ENCODE data around the gene ABTB2.
"Not testable (repeated sequence)": the region's sequence is repeated elsewhere in the genome, so short reads cannot be mapped to it uniquely, and the experiment has no call there.

ABTB2 gene

GRCh38 chr11:34256626-34257025 is 101.2 kb downstream of the ABTB2 start:
- no peak for DNase-seq

- DNase-seq, result no peak
Measured at GRCh38 chr11:34256150-34256549, 101.7 kb downstream of the ABTB2 start.

- no peak for DNase-seq
Measured at GRCh38 chr11:34255101-34255500, 102.7 kb downstream of the ABTB2 start.

GRCh38 chr11:34254011-34254410 is 103.8 kb downstream of the ABTB2 start:
- no peak for DNase-seq

GRCh38 chr11:34252651-34253050 is 105.2 kb downstream of the ABTB2 start:
- DNase-seq, result peak; percentile 21

- no peak for DNase-seq
Measured at GRCh38 chr11:34252015-34252414, 105.8 kb downstream of the ABTB2 start.

GRCh38 chr11:34251589-34251980 is 106.2 kb downstream of the ABTB2 start:
- DNase-seq, result no peak

GRCh38 chr11:34250732-34251588 is 106.8 kb downstream of the ABTB2 start:
- no peak for DNase-seq

GRCh38 chr11:34250211-34250610 is 107.6 kb downstream of the ABTB2 start:
- no peak for DNase-seq

- no peak for DNase-seq
Measured at GRCh38 chr11:34249439-34249838, 108.4 kb downstream of the ABTB2 start.

GRCh38 chr11:34246511-34246910 is 111.3 kb downstream of the ABTB2 start:
- DNase-seq, result not testable (repeated sequence)

GRCh38 chr11:34245041-34245440 is 112.8 kb downstream of the ABTB2 start:
- no peak for DNase-seq

GRCh38 chr11:34243600-34244464 is 114.0 kb downstream of the ABTB2 start:
- no peak for DNase-seq

GRCh38 chr11:34242037-34242625 is 115.7 kb downstream of the ABTB2 start:
- DNase-seq, result no peak

GRCh38 chr11:34240150-34240494 is 117.7 kb downstream of the ABTB2 start:
- DNase-seq, result no peak

GRCh38 chr11:34239465-34240149 is 118.2 kb downstream of the ABTB2 start:
- no peak for DNase-seq

- DNase-seq, result no peak
Measured at GRCh38 chr11:34238966-34239365, 118.8 kb downstream of the ABTB2 start.

- DNase-seq, result no peak
Measured at GRCh38 chr11:34238533-34238932, 119.3 kb downstream of the ABTB2 start.

- no peak for DNase-seq
Measured at GRCh38 chr11:34236572-34236971, 121.2 kb downstream of the ABTB2 start.

- DNase-seq, result no peak
Measured at GRCh38 chr11:34235591-34236071, 122.2 kb downstream of the ABTB2 start.

- no peak for DNase-seq
Measured at GRCh38 chr11:34235189-34235588, 122.6 kb downstream of the ABTB2 start.

- no peak for DNase-seq
Measured at GRCh38 chr11:34234086-34234740, 123.6 kb downstream of the ABTB2 start.

Data from NCI-H2029 treated with DMSO at 0.1 percent for 48 hours (cell line).